HG03025 (cell line): Measurements from ENCODE around the gene TIAM1.

Source experiments
- ATAC-seq: cut with Tn5 transposase; IDR thresholded peaks from one replicate; pipeline ENCODE4 v1.9.1; 2021; ENCODE audit warnings: mild to moderate bottlenecking, moderate library complexity; ENCODE audit not compliant: unreplicated experiment, low FRiP score

The TIAM1 gene

DNA sequence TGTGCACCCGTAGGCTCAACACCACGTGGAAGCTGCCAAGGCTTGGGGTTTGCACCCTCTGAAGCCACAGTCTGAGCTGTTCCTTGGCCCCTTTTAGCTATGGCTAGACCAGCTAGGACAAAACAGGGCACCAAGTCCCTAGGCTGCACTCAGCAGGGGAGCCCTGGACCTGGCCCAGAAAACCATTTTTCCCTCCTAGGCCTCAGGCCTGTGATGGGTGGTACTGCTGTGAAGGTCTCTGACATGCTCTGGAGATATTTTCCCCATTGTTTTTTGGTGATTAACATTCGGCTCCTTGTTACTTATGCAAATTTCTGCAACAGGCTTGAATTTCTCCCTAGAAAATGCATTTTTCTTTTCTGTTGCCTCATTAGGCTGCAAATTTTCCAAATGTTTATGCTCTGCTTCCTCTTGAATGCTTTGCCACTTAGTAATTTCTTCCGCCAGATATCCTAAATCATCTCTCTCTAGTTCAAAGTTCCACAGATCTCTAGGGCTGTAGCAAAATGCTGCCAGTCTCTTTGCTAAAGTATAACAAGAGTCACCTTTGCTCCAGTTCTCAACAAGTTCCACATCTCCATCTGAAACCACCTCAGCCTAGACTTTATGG, 236.8 kb downstream of the TIAM1 start:
- no peak for ATAC-seq

DNA sequence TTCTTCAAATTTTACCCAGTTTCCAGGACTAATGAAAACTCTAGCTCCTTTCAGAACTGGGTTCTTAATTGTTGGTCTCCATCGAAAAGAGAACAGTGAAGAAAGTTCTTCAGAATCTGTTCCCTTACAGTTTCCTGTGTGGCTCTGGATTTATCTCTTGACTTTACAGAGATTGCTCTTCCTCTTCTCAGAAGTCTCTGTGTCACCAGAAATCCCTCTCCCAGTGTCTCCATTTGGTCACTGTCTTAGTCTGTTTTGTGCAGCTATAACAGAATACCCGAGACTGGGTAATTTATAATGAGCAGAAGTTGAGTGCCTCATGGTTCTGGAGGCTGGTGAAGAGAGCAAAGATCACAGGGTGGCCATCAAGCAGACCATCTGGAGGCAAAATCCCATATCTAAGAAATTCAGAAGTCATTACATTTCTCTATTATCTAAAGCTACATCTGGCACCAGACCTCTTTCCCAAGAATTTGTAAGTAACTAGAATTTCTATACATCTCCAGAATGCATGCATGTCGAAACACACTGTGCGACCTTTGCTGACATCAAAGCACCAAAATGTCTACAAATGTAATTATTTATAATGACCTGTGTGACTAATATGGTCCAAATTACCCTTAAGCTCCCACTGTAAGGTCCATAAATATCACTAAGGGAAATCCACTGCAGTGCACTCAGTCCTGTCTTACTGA, 240.3 kb downstream of the TIAM1 start:
- ATAC-seq, result no peak

DNA sequence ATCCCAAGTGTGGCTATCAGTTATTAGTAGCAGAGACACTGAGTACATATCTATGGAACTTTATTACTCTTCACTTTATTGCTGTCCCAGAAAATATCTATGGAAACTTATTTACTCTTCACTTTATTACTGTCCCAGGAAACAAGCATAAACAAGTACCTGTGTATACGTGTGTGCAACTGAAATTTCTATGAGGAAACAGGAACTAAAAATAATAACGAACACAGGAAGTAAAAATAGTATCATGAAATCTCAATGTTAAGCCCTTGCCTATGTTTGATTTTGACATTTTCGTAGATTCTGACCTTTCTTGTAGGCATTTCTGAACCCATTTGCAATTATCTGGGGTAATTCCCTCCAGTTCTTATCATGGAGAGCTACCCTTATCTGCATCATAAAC, 240.9 kb downstream of the TIAM1 start:
- no peak for ATAC-seq

DNA sequence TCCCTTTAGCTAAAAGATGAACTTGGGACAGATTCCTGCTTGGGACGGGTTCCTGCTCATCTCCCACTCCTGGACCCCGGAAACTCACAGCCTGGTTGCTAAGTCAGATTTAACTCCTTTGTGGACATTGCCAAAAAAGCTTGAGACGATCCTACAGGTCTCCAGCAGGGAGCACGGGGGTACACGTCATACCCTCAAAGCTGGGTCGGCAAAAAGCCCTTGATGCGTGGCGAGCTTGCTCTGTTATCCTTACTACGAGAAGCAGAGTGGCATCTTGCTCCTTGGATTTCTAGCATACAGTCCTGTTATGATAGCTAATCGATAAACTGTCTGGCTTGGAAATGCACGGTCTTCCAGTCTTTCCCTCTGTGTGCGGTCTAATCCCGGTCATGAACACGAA, 244.9 kb downstream of the TIAM1 start:
- no peak for ATAC-seq

DNA sequence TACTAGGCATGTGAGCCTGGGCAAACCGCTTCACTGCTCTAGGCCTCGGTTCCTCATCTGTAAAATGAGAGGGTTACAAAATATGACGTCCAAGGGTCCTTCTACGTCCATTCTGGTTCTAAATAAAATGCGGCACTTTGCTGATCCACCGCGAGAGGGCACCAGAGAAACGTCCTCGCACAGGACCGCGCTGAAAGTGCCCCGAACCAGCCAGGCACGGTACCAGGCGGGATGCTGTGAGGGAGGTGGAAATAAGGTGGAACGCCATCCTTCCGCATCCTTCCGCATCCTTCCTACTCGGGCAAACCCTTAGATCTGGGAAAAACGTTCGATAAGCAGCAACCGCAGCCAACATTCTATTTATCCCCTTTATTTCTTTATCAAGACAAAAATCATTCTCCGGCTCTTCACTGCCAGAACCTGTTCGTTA, 245.5 kb downstream of the TIAM1 start:
- ATAC-seq, result no peak

DNA sequence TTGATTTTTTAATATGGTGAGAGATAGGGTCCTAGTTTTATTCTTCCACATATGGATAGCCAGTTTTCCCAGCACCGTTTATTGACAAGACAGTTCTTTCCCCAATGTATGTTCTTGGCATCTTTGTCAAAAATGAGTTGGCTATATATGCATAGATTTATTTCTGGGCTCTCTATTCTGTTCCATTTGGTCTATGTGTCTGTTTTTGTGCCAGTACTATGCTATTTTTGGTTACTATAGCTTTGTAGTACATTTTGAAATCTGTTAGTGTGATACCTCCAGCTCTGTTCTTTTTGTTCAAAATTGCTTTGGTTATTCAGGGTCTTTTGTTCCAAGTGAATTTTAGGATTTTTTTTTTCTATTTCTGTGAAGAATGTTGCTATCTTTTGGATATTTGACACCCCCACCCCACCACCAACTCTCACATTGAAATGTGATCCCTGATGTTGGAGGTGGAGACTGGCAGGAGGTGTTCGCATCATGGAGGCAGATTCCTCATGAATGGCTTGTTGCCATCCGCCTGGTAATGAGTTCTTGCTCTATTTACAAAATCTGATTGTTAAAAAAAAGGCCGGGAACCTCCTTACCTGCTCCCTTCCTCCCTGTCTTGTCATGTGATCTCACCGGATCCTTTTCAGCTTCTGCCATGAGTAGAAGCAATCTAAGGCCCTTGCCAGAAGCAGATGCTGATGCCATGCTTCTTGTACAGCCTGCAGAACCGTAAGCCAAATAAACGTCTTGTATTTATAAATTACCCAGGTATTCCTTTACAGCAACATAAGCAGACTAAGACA, 251.0 kb downstream of the TIAM1 start:
- ATAC-seq, result no peak

DNA sequence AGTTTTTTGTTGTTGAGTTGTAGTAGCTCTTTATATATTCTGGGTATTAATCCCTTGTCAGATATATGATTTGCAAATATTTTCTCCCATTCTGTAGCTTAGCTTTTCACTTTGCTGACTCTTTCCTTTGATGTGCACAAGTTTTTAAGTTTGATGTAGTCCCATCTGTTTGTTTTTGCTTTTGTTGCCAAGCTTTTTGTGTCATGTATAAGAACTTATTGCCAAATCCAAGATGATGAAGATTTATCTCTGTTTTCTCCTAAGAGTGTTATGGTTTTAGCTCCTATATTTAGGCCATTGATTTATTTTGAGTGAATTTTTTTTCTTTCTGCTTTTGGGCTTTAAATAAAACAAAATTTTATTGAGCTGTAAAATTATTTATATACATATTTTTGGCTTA, 253.7 kb downstream of the TIAM1 start:
- no peak for ATAC-seq

DNA sequence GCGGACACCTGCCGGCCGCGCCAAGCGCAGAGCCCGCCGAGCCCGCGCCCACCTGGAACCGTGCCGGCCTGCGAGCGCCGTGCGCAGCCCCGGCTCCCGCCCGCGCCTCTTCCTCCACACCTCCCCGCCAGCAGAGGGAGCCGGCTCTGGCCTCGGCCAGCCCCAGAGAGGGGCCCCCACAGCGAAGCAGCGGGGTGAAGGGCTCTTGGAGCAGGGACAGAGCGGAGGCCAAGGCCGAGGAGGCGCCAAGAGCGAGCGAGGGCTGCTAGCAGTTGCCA, 255.6 kb downstream of the TIAM1 start:
- no peak for ATAC-seq

DNA sequence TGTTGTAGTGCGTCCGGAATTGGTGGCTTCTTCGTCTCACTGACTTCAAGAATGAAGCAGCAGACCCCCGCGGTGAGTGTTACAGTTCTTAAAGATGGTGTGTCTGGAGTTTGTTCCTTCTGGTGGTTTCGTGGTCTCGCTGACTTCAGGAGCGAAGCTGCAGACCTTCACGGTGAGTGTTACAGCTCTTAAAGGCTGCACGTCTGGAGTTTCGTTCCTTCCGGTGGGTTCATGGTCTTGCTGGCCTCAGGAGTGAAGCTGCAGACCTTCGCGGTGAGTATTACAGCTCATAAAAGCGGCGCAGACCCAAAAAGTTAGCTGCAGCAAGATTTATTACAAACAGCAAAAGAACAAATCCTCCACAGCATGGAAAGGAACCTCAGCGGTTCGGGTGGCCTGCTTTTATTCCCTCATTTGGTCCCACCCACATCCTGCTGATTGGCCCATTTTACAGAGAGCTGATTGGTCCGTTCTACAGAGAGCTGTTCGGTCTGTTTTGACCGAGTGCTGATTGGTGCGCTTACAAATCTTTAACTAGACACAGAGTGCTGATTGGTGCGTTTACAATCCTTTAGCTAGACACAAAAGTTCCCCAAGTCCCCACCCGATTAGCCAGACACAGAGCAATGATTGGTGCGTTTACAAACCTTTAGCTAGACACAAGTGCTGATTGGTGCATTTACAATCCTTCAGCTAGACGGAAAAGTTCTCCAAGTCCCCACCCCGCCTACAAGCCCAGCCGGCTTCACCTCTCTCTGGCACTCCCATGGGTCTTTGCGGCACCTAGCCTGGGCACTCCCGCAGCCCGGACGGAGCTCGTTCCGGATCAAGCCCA, 256.2 kb downstream of the TIAM1 start:
- no peak for ATAC-seq

DNA sequence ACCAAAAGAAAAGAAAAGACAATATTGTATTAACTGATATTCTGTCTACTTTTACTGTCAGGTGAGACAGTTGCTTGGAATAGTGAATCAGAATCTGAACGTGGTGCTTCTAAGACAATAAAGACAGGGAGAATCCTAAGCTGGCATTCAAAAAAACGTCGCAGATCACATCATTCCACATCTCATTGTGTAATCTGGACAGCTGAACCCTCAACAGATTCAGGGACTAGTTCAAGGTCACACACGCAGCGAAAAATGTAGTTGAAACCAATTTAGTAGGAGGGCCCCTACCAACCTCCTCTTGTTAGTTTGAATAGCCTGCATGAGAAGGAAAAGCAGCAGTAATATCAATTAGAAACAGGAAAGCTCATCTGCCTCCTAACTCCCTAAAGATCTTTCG, 259.4 kb downstream of the TIAM1 start:
- no peak for ATAC-seq

DNA sequence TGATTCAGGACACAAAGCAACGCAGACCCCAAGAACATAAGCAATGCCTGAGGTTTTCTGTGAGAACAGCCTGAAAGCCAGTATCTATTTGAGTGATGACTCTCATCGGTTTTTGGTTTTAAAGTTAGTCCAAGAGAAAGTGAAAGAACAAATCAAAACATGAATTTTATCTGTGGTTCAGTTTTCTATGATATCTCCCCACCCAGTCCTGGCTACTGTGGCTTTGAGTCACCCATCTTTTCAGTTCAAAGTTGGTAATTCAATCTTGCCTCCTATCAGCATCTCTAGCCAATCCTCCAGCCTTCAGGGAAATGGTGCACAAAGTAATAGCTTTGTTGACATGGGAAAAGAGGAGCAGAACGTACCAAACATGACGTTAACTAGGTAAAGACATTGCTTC, 265.3 kb downstream of the TIAM1 start:
- no peak for ATAC-seq

DNA sequence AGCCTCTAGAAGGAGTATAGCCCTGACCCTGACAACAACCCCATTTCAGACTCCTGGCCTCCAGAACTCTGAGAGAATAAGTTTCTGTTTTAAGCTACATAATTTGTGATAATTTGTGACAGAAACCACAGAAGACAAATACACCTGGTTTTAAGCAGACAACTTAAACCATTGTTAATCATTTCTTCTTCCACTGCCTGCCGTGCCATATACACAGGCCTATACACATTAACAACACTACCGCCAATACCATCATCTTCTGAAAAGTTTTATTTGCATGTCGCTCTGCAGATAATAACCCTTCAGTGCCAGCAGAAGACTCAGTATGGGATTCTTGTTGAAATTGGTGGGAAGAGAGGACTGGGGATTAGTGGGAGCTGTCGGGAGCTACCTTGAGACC, 265.8 kb downstream of the TIAM1 start:
- ATAC-seq, result no peak

DNA sequence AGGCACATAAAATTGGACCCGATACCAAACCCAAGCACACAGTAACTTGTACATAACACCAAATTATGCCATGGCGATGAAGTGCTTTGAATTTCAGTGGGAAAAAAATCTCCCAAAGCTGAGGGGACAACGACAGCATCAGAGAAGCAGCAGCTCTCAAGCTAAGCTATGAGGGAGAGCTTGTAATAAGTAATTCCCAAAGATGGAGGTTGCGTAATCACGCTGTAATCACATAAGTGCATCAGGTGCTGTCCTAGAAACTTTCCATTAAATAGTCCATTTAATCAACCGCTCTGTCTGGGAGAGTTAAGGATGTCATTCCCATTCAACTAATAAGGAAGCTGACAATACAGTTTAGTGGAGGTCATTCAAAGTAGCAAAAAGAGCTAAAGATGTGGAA, 268.2 kb downstream of the TIAM1 start:
- no peak for ATAC-seq

DNA sequence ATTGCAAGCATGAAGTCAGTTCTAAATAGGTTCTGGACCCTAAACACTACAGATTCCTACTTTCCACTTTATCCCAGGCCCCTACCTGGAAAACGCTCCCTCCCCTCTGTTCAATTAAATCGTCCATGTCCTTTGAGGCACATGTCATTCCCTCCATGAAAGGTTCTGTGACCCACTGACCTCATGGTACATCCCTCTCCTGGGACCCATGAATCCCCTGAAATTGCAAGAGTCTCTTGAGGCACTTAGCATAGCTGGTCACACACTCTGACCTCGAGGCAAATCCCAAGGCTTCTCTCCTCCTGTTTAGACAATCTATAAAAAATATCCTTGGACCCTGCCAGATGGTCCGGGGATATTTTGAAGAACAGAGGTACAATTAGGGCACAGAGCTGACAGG, 271.5 kb downstream of the TIAM1 start:
- ATAC-seq, result no peak
